Measurements from ENCODE around the gene SCG2.

Gene SCG2

GRCh38 chr2:223576873-223577272 is 25.3 kb downstream of the SCG2 start:
- no peak for DNase-seq (ENCODE audit: low spot score)

DNA sequence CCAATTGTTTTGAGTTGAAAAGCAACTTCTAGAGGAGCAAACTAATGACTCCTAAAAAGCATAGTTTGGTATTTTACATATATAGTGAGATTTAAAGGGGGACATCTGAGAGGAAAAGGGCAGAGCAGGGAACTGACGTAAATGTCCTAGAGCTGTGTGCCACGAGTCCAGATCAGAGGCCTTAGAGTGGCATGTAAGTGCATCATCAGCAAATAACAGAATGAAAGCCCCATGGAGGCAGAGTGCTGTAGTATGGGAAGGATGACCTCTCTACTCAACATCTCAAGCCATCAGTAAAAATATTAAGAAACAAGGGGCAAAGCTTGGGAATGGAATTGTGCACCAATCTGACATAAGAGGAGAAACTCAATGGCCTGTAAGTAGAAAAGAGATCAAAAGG is 31.4 kb downstream of the SCG2 start:
- DNase-seq (ENCODE audit: low spot score) = no peak

GRCh38 chr2:223566396-223566795 is 35.8 kb downstream of the SCG2 start:
- no peak for DNase-seq (ENCODE audit: low spot score)

- DNase-seq (ENCODE audit: low spot score) = no peak
These were observed 38.7 kb downstream of the SCG2 start for GRCh38 chr2:223563462-223563861.

DNA sequence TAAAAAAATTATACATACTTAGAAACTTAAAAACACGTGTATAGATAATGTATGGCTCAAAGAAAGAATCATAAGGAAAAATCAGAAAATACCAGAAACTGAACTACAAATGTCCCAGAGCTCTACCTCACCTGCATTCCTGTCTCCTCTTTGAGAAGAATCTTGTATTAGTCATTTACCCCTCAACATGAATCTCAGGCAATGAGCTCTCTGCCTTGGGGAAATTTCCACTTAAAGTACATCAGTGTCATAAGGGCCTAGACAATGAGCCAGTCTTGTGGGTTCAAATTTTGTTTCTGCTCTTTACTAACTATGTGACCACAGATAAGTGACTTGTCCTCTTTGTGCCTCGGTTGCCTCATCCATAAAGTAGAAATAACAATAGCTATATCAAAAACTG is 40.1 kb downstream of the SCG2 start:
- no peak for DNase-seq (ENCODE audit: low spot score)

GRCh38 chr2:223560749-223561435 is 41.3 kb downstream of the SCG2 start:
- DNase-seq (ENCODE audit: low spot score) = no peak

GRCh38 chr2:223558970-223559369 is 43.2 kb downstream of the SCG2 start:
- DNase-seq (ENCODE audit: low spot score) = no peak

GRCh38 chr2:223554923-223555322 is 47.2 kb downstream of the SCG2 start:
- no peak for DNase-seq (ENCODE audit: low spot score)

- no peak for DNase-seq (ENCODE audit: low spot score)
These were observed 52.9 kb downstream of the SCG2 start for GRCh38 chr2:223549215-223549614.

GRCh38 chr2:223548194-223548593 is 54.0 kb downstream of the SCG2 start:
- no peak for DNase-seq (ENCODE audit: low spot score)
